H9 (cell line): ENCODE results near the gene SYNPO2. TPM values are rescaled to one million over a fixed set of nuclear protein-coding genes. Genes with fewer than 3 reads are reported as not detected.

ENCODE experiments used
- DNase-seq: peaks from one replicate; pipeline ENCODE4 v3.0.0-alpha.2; 2017
- H2AFZ ChIP-seq: one replicate; pipeline ENCODE4 v1.6.1; 2013; ENCODE audit warnings: mild to moderate bottlenecking, low read length, control low read depth, moderate library complexity
- H2AK5ac ChIP-seq: 2 replicates; pipeline ENCODE4 v1.6.1; 2013; ENCODE audit warnings: low read length, control low read depth, mixed read lengths; ENCODE audit not compliant: insufficient read length
- H2BK120ac ChIP-seq: one replicate; pipeline ENCODE4 v1.6.1; 2013; ENCODE audit warnings: low read depth, mild to moderate bottlenecking, low read length, control low read depth, inconsistent platforms; ENCODE audit not compliant: poor library complexity, severe bottlenecking
- H2BK12ac ChIP-seq: 2 replicates; pipeline ENCODE4 v1.6.1; 2013; ENCODE audit warnings: low read length, control low read depth, mixed read lengths, low read depth; ENCODE audit not compliant: insufficient read length
- H2BK15ac ChIP-seq: 2 replicates; pipeline ENCODE4 v1.6.1; 2013; ENCODE audit warnings: low read depth, low read length, control low read depth
- H2BK20ac ChIP-seq: one replicate; pipeline ENCODE4 v1.6.1; 2013; ENCODE audit warnings: low read depth, mild to moderate bottlenecking, low read length, control low read depth, inconsistent platforms; ENCODE audit not compliant: poor library complexity, severe bottlenecking
- H2BK5ac ChIP-seq: 2 replicates; pipeline ENCODE4 v1.6.1; 2013; ENCODE audit warnings: low read length, control low read depth, mixed read lengths; ENCODE audit not compliant: insufficient read length
- H3K14ac ChIP-seq: 2 replicates; pipeline ENCODE4 v1.6.1; 2013; ENCODE audit warnings: low read length, control low read depth; ENCODE audit not compliant: insufficient read depth
- H3K18ac ChIP-seq: 2 replicates; pipeline ENCODE4 v1.6.1; 2013; ENCODE audit warnings: low read depth, mild to moderate bottlenecking, mixed read lengths, low read length, control low read depth; ENCODE audit not compliant: insufficient read length
- H3K23ac ChIP-seq: 2 replicates; pipeline ENCODE4 v1.6.1; 2013; ENCODE audit warnings: low read length, control low read depth, mixed read lengths, low read depth; ENCODE audit not compliant: insufficient read length
- H3K23me2 ChIP-seq: 2 replicates; pipeline ENCODE4 v1.6.1; 2013; ENCODE audit warnings: low read depth, mild to moderate bottlenecking, mixed read lengths, low read length, control low read depth; ENCODE audit not compliant: insufficient read length, poor library complexity, severe bottlenecking
- H3K27ac ChIP-seq: 2 replicates; pipeline ENCODE4 v1.5.1; 2013; ENCODE audit warnings: low read length, control low read depth, mixed read lengths, low read depth; ENCODE audit not compliant: insufficient read length
- H3K27me3 ChIP-seq: 2 replicates; pipeline ENCODE4 v1.6.1; 2013; ENCODE audit warnings: low read length, control low read depth, inconsistent platforms; ENCODE audit not compliant: insufficient read depth
- H3K4ac ChIP-seq: 2 replicates; pipeline ENCODE4 v1.6.1; 2013; ENCODE audit warnings: low read depth, mild to moderate bottlenecking, control low read depth, inconsistent platforms, low read length, moderate library complexity
- H3K4me1 ChIP-seq: 2 replicates; pipeline ENCODE4 v1.6.1; 2013; ENCODE audit warnings: low read length, control low read depth, inconsistent platforms; ENCODE audit not compliant: insufficient read depth
- H3K4me2 ChIP-seq: 2 replicates; pipeline ENCODE4 v1.6.1; 2013; ENCODE audit warnings: low read length, control low read depth, mixed read lengths; ENCODE audit not compliant: insufficient read length, insufficient read depth
- H3K56ac ChIP-seq: 2 replicates; pipeline ENCODE4 v1.6.1; 2013; ENCODE audit warnings: low read depth, mild to moderate bottlenecking, mixed read lengths, low read length, control low read depth; ENCODE audit not compliant: insufficient read length
- H3K79me1 ChIP-seq: 2 replicates; pipeline ENCODE4 v1.6.1; 2013; ENCODE audit warnings: low read depth, mild to moderate bottlenecking, moderate library complexity, low read length, control low read depth, inconsistent platforms; ENCODE audit not compliant: insufficient read depth, poor library complexity, severe bottlenecking
- H3K79me2 ChIP-seq: 2 replicates; pipeline ENCODE4 v1.6.1; 2013; ENCODE audit warnings: low read length, control low read depth, inconsistent platforms; ENCODE audit not compliant: insufficient read depth
- H3K9ac ChIP-seq: 2 replicates; pipeline ENCODE4 v1.6.1; 2013; ENCODE audit warnings: low read length, control low read depth, mixed read lengths; ENCODE audit not compliant: insufficient read length; ENCODE audit errors: extremely low read depth
- H3K9me3 ChIP-seq: one replicate; pipeline ENCODE4 v1.6.1; 2013; ENCODE audit warnings: low read depth, low read length, inconsistent platforms; ENCODE audit not compliant: control insufficient read depth
- H3T11ph ChIP-seq: one replicate; pipeline ENCODE4 v1.6.1; 2013; ENCODE audit warnings: mild to moderate bottlenecking, low read length, control low read depth, inconsistent platforms
- H4K20me1 ChIP-seq: one replicate; pipeline ENCODE4 v1.6.1; 2013; ENCODE audit not compliant: control insufficient read depth, insufficient read length, insufficient read depth
- H4K5ac ChIP-seq: 2 replicates; pipeline ENCODE4 v1.6.1; 2013; ENCODE audit warnings: low read depth, mild to moderate bottlenecking, mixed read lengths, low read length, control low read depth; ENCODE audit not compliant: insufficient read length
- H4K8ac ChIP-seq: replicated peaks from 2 replicates; pipeline ENCODE4 v1.6.1; 2013; ENCODE audit warnings: low read length, control low read depth, mixed read lengths, low read depth; ENCODE audit not compliant: insufficient read length
- H4K91ac ChIP-seq: 2 replicates; pipeline ENCODE4 v1.6.1; 2013; ENCODE audit warnings: low read depth, mild to moderate bottlenecking, moderate library complexity, mixed read lengths, low read length, control low read depth; ENCODE audit not compliant: insufficient read length
- H3K27ac Mint-ChIP-seq, 3 experiments: 2 replicates in 2 of 3; 3 replicates in 1 of 3; pipeline ENCODE4 v1.8.0; 2020 to 2021; ENCODE audit warnings: mixed read lengths in 3 of 3, mild to moderate bottlenecking in 1 of 3, moderate library complexity in 1 of 3
- H3K27me3 Mint-ChIP-seq: 2 replicates; pipeline ENCODE4 v1.8.0; 2021; ENCODE audit warnings: low read depth, mild to moderate bottlenecking, moderate library complexity, mixed read lengths
- H3K36me3 Mint-ChIP-seq, 3 experiments: 2 replicates in 2 of 3; 3 replicates in 1 of 3; pipeline ENCODE4 v1.8.0; 2020 to 2021; ENCODE audit warnings: low read depth in 3 of 3, mixed read lengths in 3 of 3; ENCODE audit not compliant: insufficient read depth in 1 of 3
- H3K4me1 Mint-ChIP-seq, 2 experiments: 2 replicates each; pipeline ENCODE4 v1.8.0; 2020; ENCODE audit warnings: mixed read lengths in 2 of 2
- H3K4me3 Mint-ChIP-seq, 2 experiments: 2 replicates in 1 of 2; 3 replicates in 1 of 2; pipeline ENCODE4 v1.8.0; 2020 to 2021; ENCODE audit warnings: mild to moderate bottlenecking in 2 of 2, mixed read lengths in 2 of 2, moderate library complexity in 1 of 2
- H3K9me3 Mint-ChIP-seq, 2 experiments: 2 replicates in 1 of 2; 3 replicates in 1 of 2; pipeline ENCODE4 v1.8.0; 2020; ENCODE audit warnings: mild to moderate bottlenecking in 2 of 2, mixed read lengths in 2 of 2, moderate library complexity in 1 of 2
- CTCF ChIP-seq: fragments of 200-600 bp; sonication (generic); conservative IDR thresholded peaks from 3 replicates; pipeline ENCODE4 v1.8.0; 2021; ENCODE audit warnings: antibody characterized with exemption, mild to moderate bottlenecking
- WGBS: extraction: QIAGEN DNeasy Blood & Tissue Kit; methylation state at CpG from one replicate; pipeline ENCODE4 v1.1.7; 2013; ENCODE audit warnings: missing lambda C conversion rate, low lambda C conversion rate, mixed read lengths; ENCODE audit not compliant: insufficient read length; ENCODE audit errors: extremely low coverage; 5-methylcytosine and 5-hydroxymethylcytosine counted together
- total RNA-seq: library from RNA; stranded (reverse); gene quantifications from 2 replicates; pipeline ENCODE4 v1.2.1, GENCODE V29; 2021

SYNPO2 gene
- total RNA-seq, 1 experiment from 2014 or later, result 1.1 TPM

- H3K27me3 ChIP-seq, result no peaks in the 10 kb centered on the region
- H3K18ac ChIP-seq, result no peak overlapping the region
- H2AFZ ChIP-seq, result no peak overlapping the region
- no peak overlapping the region for H3K4me3 Mint-ChIP-seq
- H3K27ac ChIP-seq, result no peak overlapping the region
- no peaks in the 10 kb centered on the region for H3K79me1 ChIP-seq
- no peaks in the 10 kb centered on the region for H3K23me2 ChIP-seq
- DNase-seq, result no peak
- TF ChIP-seq CTCF, result peak; percentile 70
- no peak overlapping the region for H4K5ac ChIP-seq
- no peak overlapping the region for H4K8ac ChIP-seq
- H3K4me1 Mint-ChIP-seq, result peaks cover 17 to 22% of the 10 kb centered on the region in 2 experiments
- no peak overlapping the region for H2AK5ac ChIP-seq
- H3T11ph ChIP-seq, result no peak overlapping the region
- H2BK15ac ChIP-seq, result no peak overlapping the region
- H2BK5ac ChIP-seq, result no peak overlapping the region
- H2BK120ac ChIP-seq, result no peak overlapping the region
- no peak overlapping the region for H3K9ac ChIP-seq
- H3K9me3 ChIP-seq, result no peaks in the 10 kb centered on the region
- no peak overlapping the region for H3K4me2 ChIP-seq
- no peak overlapping the region for H3K56ac ChIP-seq
- H3K36me3 Mint-ChIP-seq, result no peaks in the 10 kb centered on the region
- H3K14ac ChIP-seq, result no peak overlapping the region
- H3K9me3 Mint-ChIP-seq, result no peaks in the 10 kb centered on the region
- no peaks in the 10 kb centered on the region for H4K20me1 ChIP-seq
- H3K27me3 Mint-ChIP-seq, result no peaks in the 10 kb centered on the region
- H2BK12ac ChIP-seq, result no peak overlapping the region
- WGBS, result no CpG with 5 or more reads among the region's 5 CpGs
- no peaks in the 10 kb centered on the region for H3K79me2 ChIP-seq
- H3K4ac ChIP-seq, result no peak overlapping the region
- no peak overlapping the region for H4K91ac ChIP-seq
- no peak overlapping the region; a peak in 1 of 7 replicates for H3K27ac Mint-ChIP-seq
- peaks cover 4% of the 10 kb centered on the region; the same call in 1 of the 2 replicates for H3K4me1 ChIP-seq
- H3K23ac ChIP-seq, result no peak overlapping the region
- no peak overlapping the region for H2BK20ac ChIP-seq
Observed at GRCh38 chr4:118969359-118969758, 80.7 kb downstream of the SYNPO2 start.
